ENCODE results near the gene CCNL2.
A peak's percentile ranks its signal among the peaks of the same experiment; 100 is the strongest.

CCNL2 gene

GRCh38 chr1:1347026-1347595 is 52.0 kb downstream of the CCNL2 start:
- in situ Hi-C loops (cut with HindIII; ENCODE audit: low sequenced_read_pairs) = no loop called here
- TF ChIP-seq CTCF (IDR thresholded peaks at IDR 0.05; ENCODE audit: low read depth, low read length) = no peak
- no peak for DNase-seq (ENCODE audit: low read depth, low spot score)
- H3K4me3 ChIP-seq (ENCODE audit: low read depth, low read length) = peak overlapping the region; percentile 71

GRCh38 chr1:1346501-1346890 is 52.6 kb downstream of the CCNL2 start:
- no peak overlapping the region for H3K4me3 ChIP-seq (ENCODE audit: low read depth, low read length)
- in situ Hi-C loops (cut with HindIII; ENCODE audit: low sequenced_read_pairs) = no loop called here
- DNase-seq (ENCODE audit: low read depth, low spot score) = no peak
- TF ChIP-seq CTCF (IDR thresholded peaks at IDR 0.05; ENCODE audit: low read depth, low read length) = no peak

GRCh38 chr1:1345860-1346500 is 53.2 kb downstream of the CCNL2 start:
- H3K4me3 ChIP-seq (ENCODE audit: low read depth, low read length) = no peak overlapping the region
- DNase-seq (ENCODE audit: low read depth, low spot score) = no peak
- in situ Hi-C loops (cut with HindIII; ENCODE audit: low sequenced_read_pairs) = no loop called here
- TF ChIP-seq CTCF (IDR thresholded peaks at IDR 0.05; ENCODE audit: low read depth, low read length) = no peak

GRCh38 chr1:1345384-1345783 is 53.8 kb downstream of the CCNL2 start:
- H3K4me3 ChIP-seq (ENCODE audit: low read depth, low read length) = no peak overlapping the region
- no peak for DNase-seq (ENCODE audit: low read depth, low spot score)
- TF ChIP-seq CTCF (IDR thresholded peaks at IDR 0.05; ENCODE audit: low read depth, low read length) = peak; percentile 22
- in situ Hi-C loops (cut with HindIII; ENCODE audit: low sequenced_read_pairs) = no loop called here

GRCh38 chr1:1344655-1345361 is 54.3 kb downstream of the CCNL2 start:
- peak; percentile 56 for DNase-seq (ENCODE audit: low read depth, low spot score)
- in situ Hi-C loops (cut with HindIII; ENCODE audit: low sequenced_read_pairs) = no loop called here
- no peak overlapping the region for H3K4me3 ChIP-seq (ENCODE audit: low read depth, low read length)
- TF ChIP-seq CTCF (IDR thresholded peaks at IDR 0.05; ENCODE audit: low read depth, low read length) = peak; percentile 57

- TF ChIP-seq CTCF (IDR thresholded peaks at IDR 0.05; ENCODE audit: low read depth, low read length) = no peak
- H3K4me3 ChIP-seq (ENCODE audit: low read depth, low read length) = no peak overlapping the region
- in situ Hi-C loops (cut with HindIII; ENCODE audit: low sequenced_read_pairs) = no loop called here
- DNase-seq (ENCODE audit: low read depth, low spot score) = no peak
These were observed 55.2 kb downstream of the CCNL2 start for GRCh38 chr1:1343811-1344421.
